Measurements from ENCODE around the gene SURF2.
A peak's percentile ranks its signal among the peaks of the same experiment; 100 is the strongest.
"Not testable (repeated sequence)": the region's sequence is repeated elsewhere in the genome, so short reads cannot be mapped to it uniquely, and the experiment has no call there.

SURF2 gene

DNA sequence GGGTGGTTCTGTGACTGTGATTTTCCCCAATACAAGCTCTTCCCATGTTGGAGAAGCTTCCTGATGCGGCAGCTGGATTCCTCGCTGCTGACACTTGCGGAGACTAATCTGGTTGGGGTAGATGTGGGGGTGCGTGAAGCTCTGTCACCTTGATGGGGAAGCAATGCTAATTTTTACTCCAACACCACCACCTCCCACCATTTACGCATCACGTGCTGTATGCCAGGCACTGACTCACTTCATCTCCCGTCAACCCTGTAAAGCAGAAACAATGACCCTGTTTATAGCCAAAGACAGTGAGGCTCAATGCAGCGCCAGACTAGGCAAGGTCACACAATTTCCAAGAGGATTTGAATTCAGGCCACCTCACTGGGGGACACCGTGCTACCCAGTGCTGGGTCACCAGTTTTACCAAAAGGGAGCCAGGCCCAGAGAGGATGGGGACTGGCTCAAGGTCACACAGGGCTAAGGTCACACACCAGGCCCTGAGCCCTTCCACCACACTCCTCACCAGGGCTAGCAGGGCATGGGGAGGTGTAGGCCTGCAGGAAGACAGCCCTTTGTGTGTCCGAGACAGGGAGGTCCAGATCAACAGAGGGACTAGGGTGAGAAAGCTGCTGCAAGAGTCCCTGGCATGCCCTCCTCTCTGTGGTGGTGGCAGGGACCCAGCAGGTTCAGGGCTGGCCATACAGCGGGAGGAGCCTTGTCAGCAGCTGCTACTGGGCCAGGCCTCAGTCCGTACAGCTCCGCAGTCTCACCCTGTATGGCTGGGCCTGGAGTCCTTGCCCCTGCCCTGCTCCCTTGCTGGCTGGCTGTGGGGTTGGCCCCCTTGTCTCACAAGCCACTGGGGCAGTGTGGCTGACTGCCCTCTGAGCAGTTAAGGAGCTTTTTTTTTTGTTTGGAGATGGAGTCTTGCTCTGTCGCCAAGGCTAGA, 23.1 kb downstream of the SURF2 start:
- no peak for DNase-seq

DNA sequence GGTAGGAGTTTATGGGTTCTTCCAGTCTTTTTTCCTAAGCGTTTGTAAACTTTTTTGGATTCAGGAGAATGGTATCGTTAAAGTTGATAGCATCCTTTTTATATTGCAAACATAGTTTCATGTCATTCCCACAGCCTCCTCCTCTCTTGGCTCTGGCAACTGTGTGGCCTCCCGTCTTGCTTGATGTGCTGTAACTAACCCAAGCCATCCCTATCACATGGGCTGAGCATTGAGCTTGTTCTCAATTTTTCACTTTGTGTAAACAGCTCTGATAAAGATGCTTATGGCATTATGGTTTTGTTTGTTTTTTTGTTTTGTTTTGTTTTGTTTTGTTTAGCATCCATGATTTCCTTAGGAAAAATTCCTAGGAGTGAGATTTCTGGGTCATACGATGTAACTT, 24.4 kb downstream of the SURF2 start:
- no peak for DNase-seq

DNA sequence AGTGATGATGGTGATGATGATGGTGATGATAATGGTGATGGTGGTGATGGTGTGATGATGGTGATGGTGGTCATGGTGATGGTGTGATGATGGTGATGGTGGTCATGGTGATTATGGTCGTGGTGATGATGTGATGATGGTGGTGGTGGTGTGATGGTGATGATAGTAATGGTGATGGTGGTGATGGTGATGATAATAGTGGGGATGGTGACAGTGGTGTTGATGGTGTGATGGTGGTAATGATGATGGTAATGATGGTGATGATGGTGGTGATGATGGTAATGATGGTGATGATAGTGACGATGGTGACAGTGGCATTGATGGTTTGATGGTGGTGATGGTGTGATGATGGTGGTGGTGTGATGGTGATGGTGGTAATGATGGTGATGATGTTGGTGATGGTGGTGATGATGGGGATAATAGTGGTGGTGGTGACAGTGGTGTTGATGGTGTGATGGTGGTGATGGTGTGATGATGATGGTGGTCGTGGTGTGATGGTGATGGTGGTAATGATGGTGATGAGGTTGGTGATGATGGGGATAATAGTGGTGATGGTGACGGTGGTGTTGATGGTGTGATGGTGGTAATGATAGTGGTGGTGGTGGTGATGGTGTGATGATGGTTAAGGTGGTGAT, 26.3 kb downstream of the SURF2 start:
- no peak for DNase-seq

DNA sequence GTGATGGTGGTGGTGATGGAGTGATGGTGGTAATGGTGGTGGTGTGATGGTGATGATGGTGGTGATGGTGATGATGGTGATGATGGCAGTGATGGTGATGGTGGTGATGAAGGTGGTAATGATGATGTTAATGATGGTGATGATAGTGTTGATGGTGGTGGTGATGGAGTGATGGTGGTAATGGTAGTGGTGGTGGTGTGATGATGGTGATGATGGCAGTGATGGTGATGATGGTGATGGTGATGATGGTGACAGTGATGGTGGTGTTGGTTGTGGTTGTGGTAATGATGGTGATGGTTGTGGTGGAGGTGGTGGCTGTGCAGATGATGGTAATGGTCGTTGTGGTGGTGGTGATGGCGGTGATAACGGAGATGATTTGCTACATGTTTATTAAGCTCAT, 27.1 kb downstream of the SURF2 start:
- DNase-seq, result no peak

DNA sequence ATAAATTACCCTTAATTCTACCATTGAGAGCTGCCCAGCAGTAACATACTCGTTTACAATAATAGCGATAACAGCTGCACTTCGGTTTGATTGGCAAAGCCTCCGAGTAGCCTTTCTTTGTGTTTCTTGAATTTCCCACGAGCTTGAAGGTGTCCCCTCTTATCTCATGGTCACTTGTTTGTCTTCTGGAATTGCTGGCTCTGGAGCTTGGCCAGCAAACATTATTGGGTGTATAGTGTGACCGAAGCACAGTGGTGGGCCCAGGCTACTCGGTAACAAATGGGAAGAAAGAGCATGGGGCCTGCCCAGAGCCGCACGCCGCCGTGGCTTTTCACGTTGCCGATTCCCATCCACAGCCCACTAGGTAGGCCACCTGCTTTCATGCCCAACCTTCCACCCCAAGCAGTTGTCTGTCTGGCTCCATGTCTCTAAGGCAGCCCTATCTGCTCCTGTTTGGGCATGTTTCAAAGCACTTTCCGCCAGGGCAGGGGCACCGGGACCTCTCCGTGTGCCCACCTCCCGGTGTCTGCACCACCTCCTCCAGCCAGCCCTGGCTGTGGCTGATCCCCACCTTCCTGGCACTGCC, 28.5 kb downstream of the SURF2 start:
- no peak for DNase-seq

DNA sequence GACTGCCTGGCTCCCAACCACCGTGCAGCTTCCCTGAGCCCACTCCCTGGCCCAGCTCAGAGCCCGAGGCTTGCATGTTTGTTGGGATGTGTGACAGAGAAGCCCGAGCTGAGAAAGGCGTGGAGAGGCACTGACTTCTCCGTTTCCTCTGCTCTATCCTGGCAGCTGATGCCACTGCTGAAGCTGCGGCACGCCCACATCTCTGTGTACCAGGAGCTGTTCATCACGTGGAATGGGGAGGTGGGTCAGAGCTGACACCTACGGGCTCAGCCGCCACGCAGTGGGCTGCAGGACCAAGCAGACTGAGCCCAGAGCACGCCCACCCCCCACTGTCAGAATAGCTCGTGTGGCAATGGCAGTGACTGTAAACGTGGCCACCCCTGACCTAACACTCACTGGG, 29.1 kb downstream of the SURF2 start:
- DNase-seq, result no peak

DNA sequence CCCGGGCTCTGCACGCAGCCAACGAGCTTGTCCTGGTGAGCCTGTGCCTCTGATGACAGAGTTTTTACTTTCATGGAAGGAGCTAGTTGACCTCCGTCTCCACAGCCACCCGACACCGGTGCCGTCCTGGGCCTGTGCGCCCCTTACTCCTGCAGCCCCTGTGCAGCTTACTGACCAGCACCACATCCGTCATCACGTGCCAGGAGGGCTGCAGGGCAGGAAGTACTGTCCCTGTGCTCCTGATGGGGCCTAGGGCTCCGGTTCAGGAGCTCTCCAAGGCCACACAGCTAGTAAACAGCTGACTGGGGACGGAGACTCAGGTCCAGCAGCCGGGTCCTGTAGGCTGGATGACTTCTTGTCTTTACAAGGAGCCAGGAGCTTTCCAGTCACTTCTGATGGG, 30.0 kb downstream of the SURF2 start:
- no peak for DNase-seq

DNA sequence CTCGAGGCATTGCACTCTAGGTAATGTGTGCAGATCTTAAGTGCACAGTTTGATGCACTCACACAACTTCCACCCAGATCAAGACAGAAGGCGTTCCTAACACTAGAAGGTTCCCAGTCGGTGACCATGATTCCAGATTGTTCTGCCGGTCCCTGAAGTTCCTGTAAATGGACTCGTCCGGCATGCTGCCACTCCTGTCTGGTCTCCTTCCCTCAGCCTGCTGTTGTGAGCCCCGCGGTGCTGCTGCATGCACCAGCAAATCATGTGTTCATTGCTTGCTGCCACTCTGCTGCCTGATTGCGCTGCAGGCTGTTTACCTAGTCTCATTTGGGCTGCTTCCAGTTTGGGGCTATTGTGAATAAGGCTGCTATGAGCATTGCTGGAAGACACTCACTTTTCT, 31.3 kb downstream of the SURF2 start:
- no peak for DNase-seq

DNA sequence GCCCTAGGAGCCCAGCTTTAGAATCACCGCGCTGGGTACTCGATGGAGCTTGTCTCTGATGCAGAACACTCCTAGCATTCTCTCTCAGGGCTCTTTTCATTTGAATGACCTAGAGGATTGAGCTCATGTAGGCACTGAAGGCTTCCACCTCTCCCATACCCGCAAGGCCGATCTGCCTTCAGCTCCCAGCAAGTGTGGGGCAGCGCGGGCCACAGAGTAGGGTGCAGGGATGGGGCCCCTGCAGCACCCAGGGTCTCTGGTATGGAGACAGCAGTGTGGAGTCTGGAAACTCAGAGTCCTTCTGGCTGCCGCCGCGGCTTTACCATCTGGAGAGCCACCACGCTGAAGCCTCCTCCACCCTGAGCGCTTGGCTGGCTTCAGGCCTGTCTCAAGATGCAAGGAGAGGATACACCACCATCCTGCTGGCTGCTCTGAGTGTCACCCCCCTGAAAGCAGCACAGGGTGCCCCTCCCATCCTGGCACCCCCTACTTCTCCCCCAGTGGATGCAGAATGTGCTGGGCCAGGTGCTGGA, 32.7 kb downstream of the SURF2 start:
- DNase-seq, result no peak

DNA sequence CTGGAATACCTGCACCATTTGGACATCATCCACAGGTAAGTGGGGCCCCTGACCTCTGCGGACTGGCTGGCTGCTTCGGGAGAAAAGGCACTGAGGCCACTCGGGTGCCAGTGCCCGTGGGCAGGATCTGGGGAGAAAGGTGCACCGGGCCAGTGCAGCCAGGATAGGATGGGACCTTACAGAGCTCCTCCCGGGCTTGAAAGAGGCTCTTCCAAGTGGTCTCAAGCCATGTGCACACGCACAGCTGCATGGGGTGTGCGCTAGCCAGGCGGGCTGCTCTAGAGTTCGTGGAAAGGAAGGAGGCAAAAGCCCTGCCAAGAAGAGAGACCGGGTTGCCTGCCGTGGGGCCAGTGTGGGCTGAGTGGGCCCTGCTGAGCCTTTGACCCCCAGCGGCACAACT, 33.2 kb downstream of the SURF2 start:
- DNase-seq, result no peak

DNA sequence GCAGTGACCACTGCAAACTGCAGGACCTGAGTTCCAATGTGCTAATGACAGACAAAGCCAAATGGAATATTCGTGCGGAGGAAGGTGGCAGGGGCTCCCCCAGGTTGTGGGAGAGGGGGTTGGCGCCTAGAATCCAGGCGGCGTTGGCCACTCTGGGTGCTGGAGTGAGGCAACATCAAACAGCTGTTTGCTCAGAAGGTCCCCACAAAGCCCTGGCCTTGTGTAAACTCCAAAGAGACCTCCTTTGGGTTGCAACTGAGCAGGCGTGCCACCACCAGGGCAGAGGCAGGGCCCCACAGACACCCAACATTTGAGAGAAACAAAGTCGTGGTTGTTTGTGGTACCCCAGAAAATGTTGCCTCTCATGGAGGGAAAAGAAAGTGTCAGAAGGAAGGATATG, 34.4 kb downstream of the SURF2 start:
- no peak for DNase-seq

DNA sequence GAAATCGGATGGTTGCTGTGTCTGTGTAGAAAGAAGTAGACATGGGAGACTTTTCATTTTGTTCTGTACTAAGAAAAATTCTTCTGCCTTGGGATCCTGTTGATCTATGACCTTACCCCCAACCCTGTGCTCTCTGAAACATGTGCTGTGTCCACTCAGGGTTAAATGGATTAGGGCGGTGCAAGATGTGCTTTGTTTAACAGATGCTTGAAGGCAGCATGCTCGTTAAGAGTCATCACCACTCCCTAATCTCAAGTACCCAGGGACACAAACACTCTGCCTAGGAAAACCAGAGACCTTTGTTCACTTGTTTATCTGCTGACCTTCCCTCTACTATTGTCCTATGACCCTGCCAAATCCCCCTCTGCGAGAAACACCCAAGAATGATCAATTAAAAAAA, 35.1 kb downstream of the SURF2 start:
- DNase-seq, result not testable (repeated sequence)

DNA sequence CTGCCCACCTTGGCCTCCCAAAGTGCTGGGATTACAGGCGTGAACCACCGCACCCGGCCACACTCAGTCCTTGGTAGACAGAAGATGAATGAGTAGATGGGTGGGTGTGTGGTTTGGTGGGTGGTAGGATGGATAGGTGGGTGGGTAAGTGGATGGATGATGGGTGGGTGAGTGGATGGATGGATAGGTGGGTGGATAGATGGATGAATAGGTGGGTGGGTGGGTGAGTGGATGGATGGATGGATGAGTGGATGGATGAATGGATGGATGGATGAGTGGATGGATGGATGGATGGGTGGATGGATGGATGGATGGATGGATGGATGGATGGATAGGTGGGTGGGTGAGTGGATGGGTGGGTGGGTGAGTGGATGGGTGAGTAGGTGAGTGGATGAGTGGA, 36.0 kb downstream of the SURF2 start:
- DNase-seq, result not testable (repeated sequence)

DNA sequence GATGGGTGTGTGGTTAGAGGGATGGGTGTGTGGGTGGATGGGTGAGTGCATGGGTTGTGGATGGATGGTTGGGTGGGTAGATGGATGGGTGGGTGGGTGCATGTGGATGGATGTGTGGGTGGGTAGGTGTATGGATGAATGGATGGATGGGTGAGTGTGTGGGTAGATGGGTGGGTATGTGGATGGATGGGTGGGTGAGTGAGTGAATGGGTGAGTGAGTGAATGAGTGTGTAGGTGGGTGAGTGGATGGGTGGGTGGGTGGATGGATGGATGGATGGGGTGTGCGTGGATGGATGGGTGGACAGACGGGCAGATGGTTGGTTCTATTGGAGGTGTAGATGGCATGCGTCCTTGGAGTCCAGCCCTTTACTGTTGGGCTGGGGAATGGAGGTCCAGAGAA, 37.0 kb downstream of the SURF2 start:
- DNase-seq, result no peak

DNA sequence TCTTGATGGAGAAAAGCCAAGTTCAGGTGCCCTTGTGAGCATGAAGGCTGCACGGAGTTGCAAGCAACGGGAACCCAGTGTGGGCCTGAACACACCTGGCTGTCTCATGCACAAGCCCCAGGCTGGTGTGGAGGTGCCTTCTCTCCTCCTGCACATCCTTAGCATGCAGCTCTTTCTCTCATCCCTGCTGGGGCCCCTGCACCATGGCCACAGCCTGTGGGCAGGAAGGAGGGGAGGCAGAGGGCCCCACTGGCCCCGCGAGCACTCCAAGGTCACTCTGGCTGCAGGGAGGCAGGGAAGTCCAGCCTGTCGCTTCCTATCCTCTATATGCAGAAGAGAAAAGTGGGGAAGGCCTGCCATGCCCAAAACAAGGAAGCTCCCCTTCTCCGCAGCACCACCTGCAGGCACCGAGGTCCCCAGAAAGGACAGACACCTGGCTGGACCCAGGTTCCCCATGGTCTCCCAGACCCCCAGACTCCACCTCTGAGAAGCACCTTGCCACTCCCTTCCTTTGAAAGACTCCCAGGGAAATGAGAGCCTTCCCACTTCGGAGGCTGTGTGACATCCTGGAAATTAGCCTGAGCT, 38.4 kb downstream of the SURF2 start:
- no peak for DNase-seq

DNA sequence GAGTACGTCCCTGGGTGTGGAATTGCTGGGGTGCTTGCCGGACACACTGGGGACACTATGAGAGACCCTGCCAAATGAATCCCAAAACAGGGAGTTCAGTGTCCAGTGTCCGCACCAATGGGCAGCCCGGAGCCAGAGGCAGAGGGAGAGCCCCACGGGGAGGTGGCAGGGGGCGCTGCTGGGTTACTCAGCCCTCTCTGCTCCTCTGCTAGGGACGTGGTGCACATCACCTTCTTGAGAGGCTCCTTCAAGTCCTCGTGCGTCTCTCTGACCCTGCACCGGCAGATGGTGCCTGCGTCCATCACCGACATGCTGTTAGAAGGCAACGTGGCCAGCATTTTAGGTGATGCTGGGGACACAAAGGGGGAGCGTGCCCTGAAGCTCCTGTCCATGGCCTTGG, 40.6 kb downstream of the SURF2 start:
- DNase-seq, result peak; percentile 70

DNA sequence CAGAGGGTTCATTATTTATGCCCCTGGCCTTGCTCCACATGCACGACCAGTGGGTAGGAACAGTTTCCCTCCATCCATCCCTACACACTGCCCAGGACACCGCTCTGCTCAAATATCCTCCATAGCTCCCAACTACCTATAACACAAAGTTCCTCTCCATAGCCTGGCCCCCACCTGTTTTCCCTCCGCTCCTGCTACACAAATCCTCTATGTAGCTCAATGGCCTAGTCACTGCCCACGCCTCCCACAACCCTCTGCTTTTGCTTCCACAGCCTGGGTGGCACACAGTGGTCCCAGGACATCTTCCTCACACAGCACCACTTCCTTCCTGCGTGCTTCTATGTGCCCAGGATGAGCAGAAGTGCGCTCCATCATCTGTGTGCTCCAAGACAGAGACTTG, 41.0 kb downstream of the SURF2 start:
- no peak for DNase-seq

DNA sequence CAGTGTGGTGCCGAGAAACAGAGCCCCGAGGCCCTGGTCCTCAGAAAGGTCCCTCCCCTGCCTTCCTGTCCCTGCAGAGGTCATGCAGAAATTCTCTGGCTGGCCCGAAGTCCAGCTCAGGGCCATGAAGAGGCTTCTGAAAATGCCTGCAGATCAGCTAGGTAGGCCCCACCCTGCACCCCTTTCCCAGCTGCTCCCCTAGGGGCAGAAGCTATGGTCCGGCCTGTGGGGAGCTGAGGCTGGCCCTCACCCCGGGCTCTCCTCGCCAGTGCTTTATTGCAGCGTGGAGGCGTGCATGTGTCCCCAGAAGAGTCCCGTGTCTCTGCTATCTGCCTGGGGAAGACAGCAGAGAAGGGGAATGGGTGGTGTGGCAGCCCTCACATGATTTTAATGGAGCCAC, 41.5 kb downstream of the SURF2 start:
- DNase-seq, result no peak

DNA sequence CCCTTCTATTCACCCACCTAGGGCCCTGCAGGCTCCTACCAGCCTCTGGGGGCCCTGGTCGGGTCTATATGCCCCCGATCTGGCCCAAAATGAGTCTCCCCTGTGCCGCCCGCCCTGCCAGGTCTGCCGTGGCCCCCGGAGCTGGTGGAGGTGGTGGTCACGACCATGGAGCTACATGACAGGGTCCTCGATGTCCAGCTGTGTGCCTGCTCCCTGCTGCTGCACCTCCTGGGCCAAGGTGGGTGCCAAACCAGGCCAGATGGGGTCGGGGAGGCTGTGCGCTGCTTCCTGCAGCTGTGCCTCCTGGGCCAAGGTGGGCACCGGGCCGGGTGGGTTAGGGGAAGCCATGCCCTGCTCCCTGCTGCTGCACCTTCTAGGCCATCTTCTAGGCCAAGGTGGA, 43.9 kb downstream of the SURF2 start:
- no peak for DNase-seq

DNA sequence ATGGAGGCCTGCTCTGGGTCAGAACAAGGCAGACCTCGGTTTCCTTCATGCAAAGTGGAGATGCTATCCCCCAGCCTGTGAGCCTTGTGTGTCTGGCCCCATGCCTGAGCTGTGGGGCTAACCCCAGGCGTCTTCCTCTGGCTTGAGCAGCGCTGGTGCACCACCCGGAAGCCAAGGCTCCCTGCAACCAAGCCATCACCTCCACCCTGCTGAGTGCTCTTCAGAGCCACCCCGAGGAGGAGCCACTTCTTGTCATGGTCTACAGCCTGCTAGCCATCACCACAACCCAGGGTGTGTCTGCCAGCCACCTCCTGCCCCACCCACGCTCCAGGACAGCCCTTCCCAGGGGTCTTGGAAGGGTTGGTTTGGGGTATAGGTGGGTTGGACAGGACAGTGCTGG, 45.2 kb downstream of the SURF2 start:
- DNase-seq, result no peak

DNA sequence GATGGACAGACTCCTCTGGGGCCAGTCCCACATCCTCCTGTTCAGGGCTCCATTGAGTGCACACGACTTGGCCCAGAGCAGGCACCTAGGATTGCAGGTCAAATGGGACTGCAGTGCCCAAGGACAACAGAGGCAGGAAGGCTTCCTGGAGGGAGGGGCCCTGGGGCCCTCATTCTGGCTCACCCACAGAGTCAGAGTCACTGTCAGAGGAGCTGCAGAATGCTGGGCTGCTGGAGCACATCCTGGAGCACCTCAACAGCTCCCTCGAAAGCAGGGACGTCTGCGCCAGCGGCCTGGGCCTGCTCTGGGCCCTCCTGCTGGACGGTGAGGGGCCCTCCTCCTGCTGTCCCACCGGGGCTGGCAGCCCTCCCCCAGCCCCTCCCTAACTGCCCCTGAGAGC, 46.3 kb downstream of the SURF2 start:
- no peak for DNase-seq

DNA sequence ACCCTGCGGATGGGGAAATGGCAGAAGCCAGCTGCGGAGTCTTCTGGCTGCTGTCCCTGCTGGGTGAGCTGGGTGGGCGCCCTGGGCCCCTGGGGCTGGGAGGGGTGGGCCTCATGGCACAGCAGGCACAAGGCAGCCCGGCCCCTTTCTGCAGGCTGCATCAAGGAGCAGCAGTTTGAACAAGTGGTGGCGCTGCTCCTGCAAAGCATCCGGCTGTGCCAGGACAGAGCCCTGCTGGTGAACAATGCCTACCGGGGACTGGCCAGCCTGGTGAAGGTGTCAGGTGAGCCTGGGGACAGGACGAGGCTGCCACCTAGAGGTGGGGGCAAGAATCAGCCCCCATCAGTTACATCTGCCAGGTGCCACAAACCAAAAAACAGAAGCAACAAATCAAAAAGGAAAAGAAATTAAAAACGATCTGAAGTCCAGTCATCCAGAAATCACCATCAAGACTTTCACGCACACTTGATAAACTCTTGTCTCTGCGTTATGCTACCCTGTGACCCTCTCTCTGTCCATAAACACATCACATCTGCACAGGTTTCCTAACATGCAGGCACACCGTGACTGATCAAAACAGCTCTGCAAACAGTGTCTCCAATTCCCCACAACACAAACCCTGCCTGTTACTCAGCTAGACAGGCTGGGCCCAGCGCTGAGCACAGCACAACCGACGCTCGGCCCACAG, 47.6 kb downstream of the SURF2 start:
- peak; percentile 57 for DNase-seq

DNA sequence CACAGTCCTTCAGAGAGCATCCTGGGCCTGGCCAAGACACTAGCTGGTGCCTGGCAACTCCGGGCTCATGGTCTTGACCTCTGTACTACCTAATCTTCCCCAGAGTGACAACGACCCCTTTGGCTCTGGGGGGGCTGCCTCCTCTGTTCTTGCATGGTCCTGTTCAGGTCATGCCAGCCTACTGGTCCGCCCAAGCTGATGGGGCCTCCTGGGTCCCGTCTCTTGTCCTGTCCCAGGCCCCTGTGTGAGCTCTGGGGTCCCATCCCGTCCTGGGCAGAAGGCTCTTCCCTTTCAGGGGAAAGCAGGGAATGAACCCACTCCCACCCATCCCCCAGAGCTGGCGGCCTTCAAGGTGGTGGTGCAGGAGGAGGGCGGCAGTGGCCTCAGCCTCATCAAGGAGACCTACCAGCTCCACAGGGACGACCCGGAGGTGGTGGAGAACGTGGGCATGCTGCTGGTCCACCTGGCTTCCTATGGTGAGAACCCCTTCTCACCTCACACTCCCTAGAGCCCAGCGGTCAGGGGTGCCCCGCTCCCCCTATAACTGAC, 48.2 kb downstream of the SURF2 start:
- no peak for DNase-seq
